Stomach (tissue), 4 donors: ENCODE measurements around the gene WIPF2.

Experiments used
- POLR2AphosphoS5 ChIP-seq, 3 donors: sonication (generic); formaldehyde crosslinking; IDR thresholded peaks; one replicate each; pipeline ENCODE4 v1.6.1; 2016; ENCODE audit warnings: antibody characterized with exemption in 3 of 3
- TF ChIP-seq, protein P1 (sequence below), 7 experiments: fragments of 450-650 bp in 4 of 7; fragments of 200-600 bp in 3 of 7; sonication (generic) in 3 of 7; IDR thresholded peaks; one replicate each; pipeline ENCODE4 v1.5.1; 2016 to 2019; ENCODE audit warnings: antibody characterized with exemption in 7 of 7, control low read depth in 2 of 7, mild to moderate bottlenecking in 1 of 7

DNA sequence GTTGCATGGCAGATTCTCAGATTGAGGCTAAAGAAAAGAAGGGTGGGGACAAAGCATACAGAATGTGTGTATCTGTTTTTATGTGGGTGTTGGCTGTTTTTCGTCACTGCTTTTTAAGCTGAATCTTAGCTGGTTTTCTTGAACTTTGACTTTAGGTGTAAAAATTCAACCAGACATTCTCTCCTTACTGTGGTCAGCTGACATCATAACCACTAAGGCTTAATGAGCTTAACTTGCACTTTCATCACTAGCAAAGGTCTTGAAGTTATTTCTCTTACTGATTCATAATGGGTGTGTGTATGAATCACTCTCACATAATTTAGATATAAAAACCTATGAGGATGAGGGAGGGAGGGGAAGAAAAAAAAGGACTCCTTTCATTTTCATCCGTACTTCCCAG, 64.6 kb downstream of the WIPF2 start:
- TF ChIP-seq, protein P1, sequence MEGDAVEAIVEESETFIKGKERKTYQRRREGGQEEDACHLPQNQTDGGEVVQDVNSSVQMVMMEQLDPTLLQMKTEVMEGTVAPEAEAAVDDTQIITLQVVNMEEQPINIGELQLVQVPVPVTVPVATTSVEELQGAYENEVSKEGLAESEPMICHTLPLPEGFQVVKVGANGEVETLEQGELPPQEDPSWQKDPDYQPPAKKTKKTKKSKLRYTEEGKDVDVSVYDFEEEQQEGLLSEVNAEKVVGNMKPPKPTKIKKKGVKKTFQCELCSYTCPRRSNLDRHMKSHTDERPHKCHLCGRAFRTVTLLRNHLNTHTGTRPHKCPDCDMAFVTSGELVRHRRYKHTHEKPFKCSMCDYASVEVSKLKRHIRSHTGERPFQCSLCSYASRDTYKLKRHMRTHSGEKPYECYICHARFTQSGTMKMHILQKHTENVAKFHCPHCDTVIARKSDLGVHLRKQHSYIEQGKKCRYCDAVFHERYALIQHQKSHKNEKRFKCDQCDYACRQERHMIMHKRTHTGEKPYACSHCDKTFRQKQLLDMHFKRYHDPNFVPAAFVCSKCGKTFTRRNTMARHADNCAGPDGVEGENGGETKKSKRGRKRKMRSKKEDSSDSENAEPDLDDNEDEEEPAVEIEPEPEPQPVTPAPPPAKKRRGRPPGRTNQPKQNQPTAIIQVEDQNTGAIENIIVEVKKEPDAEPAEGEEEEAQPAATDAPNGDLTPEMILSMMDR (IDR thresholded peaks at IDR 0.05), result no peak
- peak in 1 of 3 donors; percentile 61 for TF ChIP-seq POLR2AphosphoS5 (IDR thresholded peaks at IDR 0.05)
